HL-60 (cell line): Measurements from ENCODE around the gene FMO1.

Source experiments
- DNase-seq, 2 experiments: peaks; one replicate each; pipeline ENCODE4 v3.0.0-alpha.2; 2010 to 2020; ENCODE audit warnings: low read depth in 1 of 2, low spot score in 1 of 2
- H3K27ac ChIP-seq: fragments of 250-450 bp; sonication (Bioruptor Pico); replicated peaks from 2 replicates; pipeline ENCODE4 v1.5.1; 2020; ENCODE audit warnings: mild to moderate bottlenecking, moderate library complexity
- H3K27me3 ChIP-seq: fragments of 250-450 bp; sonication (Bioruptor Pico); 2 replicates; pipeline ENCODE4 v1.5.1; 2021; ENCODE audit warnings: mild to moderate bottlenecking, moderate library complexity; ENCODE audit not compliant: insufficient read depth, poor library complexity, severe bottlenecking
- H3K4me3 ChIP-seq: replicated peaks from 2 replicates; pipeline ENCODE4 v1.5.1; 2011; ENCODE audit warnings: mild to moderate bottlenecking, control low read depth, low read length; ENCODE audit not compliant: insufficient read depth
- CTCF ChIP-seq: IDR thresholded peaks from one replicate; pipeline ENCODE4 v1.5.1; 2011; ENCODE audit warnings: low read length, control low read depth, inconsistent platforms; ENCODE audit not compliant: insufficient read depth
- GABPA ChIP-seq: IDR thresholded peaks from 2 replicates; pipeline ENCODE4 v1.6.1; 2012; ENCODE audit warnings: low read depth
- POLR2AphosphoS5 ChIP-seq: IDR thresholded peaks from 2 replicates; pipeline ENCODE4 v1.6.1; 2012; ENCODE audit warnings: low read depth
- REST ChIP-seq: IDR thresholded peaks from 2 replicates; pipeline ENCODE4 v1.6.1; 2012; ENCODE audit warnings: low read depth; ENCODE audit not compliant: insufficient replicate concordance
- SPI1 ChIP-seq: IDR thresholded peaks from 2 replicates; pipeline ENCODE4 v1.6.1; 2012; ENCODE audit warnings: low read depth, mild to moderate bottlenecking, borderline replicate concordance

FMO1 gene

GRCh38 chr1:171218661-171219060, 29.6 kb upstream of the FMO1 start:
- TF ChIP-seq CTCF (no peak), GABPA (no peak), POLR2AphosphoS5 (no peak), SPI1 (no peak), REST (no peak)
- no peak overlapping the region for H3K27ac ChIP-seq
- no peak overlapping the region for H3K4me3 ChIP-seq
- H3K27me3 ChIP-seq = no peaks in the 10 kb centered on the region
- DNase-seq = no peak

DNA sequence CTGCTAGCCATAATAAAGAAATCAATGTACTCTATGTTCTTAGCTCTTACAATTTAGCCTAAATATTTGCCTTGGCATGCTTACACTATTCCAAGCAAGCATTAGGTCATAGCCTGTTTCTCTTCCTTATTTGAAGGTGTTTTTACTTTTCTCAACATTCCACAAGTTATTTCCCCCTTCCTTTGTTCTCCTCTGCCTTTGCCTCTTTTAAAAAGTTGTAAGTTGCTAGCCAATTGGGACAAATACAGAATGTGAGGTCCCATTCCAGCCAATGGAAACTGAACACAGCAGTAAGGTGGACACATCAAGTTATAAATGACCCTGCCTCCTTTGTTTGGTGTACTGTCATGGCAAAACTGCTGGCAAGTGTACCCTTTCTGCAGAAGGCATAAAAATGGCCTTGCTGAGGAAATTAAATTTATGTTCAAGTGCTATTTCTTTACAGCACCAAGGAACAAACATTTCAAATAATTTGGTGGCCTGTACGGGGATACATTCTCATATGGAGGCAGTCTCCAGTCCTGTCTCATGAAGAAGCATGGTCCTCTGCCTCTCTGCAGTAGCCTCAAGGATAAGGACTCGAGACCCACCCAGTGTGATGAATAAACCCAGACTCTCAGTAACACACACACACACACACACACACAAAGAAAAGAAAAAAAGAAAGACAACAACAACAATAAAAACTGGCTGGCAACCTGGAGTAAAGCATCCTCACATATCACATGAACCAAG, 28.8 kb upstream of the FMO1 start:
- Histone ChIP-seq H3K4me3 (no peak overlapping the region), H3K27me3 (no peaks in the 10 kb centered on the region), H3K27ac (no peak overlapping the region)
- no peak for TF ChIP-seq POLR2AphosphoS5
- no peak for TF ChIP-seq SPI1
- TF ChIP-seq GABPA = no peak
- TF ChIP-seq CTCF = no peak
- TF ChIP-seq REST = no peak
- DNase-seq = no peak

GRCh38 chr1:171220081-171220420, 28.2 kb upstream of the FMO1 start:
- no peak for DNase-seq
- Histone ChIP-seq H3K27me3 (no peaks in the 10 kb centered on the region), H3K4me3 (no peak overlapping the region), H3K27ac (no peak overlapping the region)
- TF ChIP-seq SPI1 = no peak
- TF ChIP-seq POLR2AphosphoS5 = no peak
- TF ChIP-seq CTCF = no peak
- no peak for TF ChIP-seq REST
- TF ChIP-seq GABPA = no peak
